Large intestine (tissue), 3 donors: ENCODE results near the gene TBC1D5. TPM values are rescaled to one million over a fixed set of nuclear protein-coding genes. Genes with fewer than 3 reads are reported as not detected.
A peak's percentile ranks its signal among the peaks of the same experiment; 100 is the strongest.
"Not testable (repeated sequence)": the region's sequence is repeated elsewhere in the genome, so short reads cannot be mapped to it uniquely, and the experiment has no call there.

Experiments
- DNase-seq, 2 donors: peaks; one replicate each; pipeline versions ENCODE4 v3.0.0 to v3.0.0-alpha.2; 2013
- H3K27ac ChIP-seq: one replicate; pipeline ENCODE4 v1.5.1; 2013; ENCODE audit warnings: low read length
- H3K27me3 ChIP-seq: 2 replicates; pipeline ENCODE4 v1.6.1; 2013; ENCODE audit warnings: low read length; ENCODE audit not compliant: control insufficient read depth, insufficient read depth
- H3K36me3 ChIP-seq: 2 replicates; pipeline ENCODE4 v1.6.1; 2013; ENCODE audit warnings: low read length; ENCODE audit not compliant: control insufficient read depth, insufficient read depth
- H3K4me1 ChIP-seq: one replicate; pipeline ENCODE4 v1.6.1; 2013; ENCODE audit warnings: low read length; ENCODE audit not compliant: control insufficient read depth, insufficient read depth
- H3K4me3 ChIP-seq: one replicate; pipeline ENCODE4 v1.5.1; 2013; ENCODE audit warnings: low read length
- H3K9me3 ChIP-seq: one replicate; pipeline ENCODE4 v1.6.1; 2013; ENCODE audit warnings: mild to moderate bottlenecking, low read depth, low read length, moderate library complexity; ENCODE audit not compliant: control insufficient read depth
- WGBS: methylation state at CpG from one replicate; pipeline ENCODE4 v1.1.5; 2013; ENCODE audit warnings: low lambda C conversion rate; ENCODE audit not compliant: insufficient coverage; 5-methylcytosine and 5-hydroxymethylcytosine counted together
- polyA plus RNA-seq: library from polyadenylated mRNA; unstranded; fragments of 120-200 nt; gene quantifications from one replicate; pipeline ENCODE4 v1.2.1, GENCODE V29; 2013

Gene TBC1D5
- polyA plus RNA-seq, 1 donor: 35.7 TPM

DNA sequence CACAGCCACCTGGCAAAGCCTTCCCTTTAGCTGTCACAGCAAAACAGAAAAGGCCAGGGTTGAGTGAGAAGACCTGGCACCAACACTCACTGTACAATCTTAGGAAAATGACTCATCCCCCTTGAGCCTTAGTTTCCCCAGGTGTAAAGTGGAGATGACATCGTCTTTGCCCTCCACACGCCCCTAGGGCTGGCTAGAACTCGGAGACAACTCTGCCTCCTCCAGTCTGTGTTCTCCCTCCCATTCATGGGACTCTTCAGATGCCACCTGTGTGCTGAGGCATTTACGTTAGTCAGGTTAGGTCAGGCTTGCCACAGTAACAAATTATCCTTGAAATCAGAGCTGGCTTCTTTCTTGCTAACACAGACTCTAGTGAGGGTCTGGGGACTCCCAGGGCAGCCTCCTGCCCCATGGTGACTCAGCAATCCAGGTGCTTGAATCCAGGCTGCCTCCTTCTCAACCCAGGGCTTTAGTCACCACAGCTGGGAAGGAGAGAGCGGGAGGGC lies 605.1 kb downstream of the TBC1D5 start:
- Histone ChIP-seq H3K27ac (no peak overlapping the region), H3K4me3 (no peak overlapping the region), H3K9me3 (no peaks in the 10 kb centered on the region), H3K36me3 (no peaks in the 10 kb centered on the region), H3K4me1 (no peaks in the 10 kb centered on the region), H3K27me3 (no peaks in the 10 kb centered on the region)
- no CpG with 5 or more reads among the region's 5 CpGs for WGBS
- no peak for DNase-seq

DNA sequence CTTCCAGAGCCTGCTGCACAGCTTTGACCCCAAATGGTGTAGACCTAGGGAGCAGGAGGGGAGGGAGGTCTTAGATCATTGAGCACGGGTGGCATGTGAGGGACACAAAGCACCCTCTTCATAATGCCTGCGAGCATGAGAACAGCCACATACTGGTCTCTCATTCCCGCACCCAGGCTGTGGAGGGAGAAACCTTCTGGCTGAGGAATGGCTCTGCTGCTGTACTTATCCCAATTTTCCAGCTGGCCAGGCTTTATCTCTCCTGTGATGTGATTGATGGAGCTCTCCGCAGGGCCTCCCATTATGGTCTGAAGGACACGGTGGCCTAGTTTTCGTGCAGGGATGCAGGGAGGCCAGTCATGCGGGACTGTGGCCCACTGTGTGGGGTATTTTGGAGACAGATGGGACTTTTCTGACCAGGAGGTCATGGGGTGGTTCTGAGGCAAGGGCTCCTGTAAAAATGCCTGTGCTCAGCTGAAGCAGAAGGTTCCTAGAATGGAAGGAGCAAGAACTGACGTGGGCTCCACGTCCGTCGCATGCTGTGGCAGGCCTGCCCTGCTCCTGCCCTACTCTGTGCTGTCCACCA lies 606.2 kb downstream of the TBC1D5 start:
- Histone ChIP-seq H3K27ac (no peak overlapping the region), H3K27me3 (no peaks in the 10 kb centered on the region), H3K4me3 (no peak overlapping the region), H3K36me3 (no peaks in the 10 kb centered on the region), H3K9me3 (no peaks in the 10 kb centered on the region), H3K4me1 (no peaks in the 10 kb centered on the region)
- WGBS: no CpG with 5 or more reads among the region's 11 CpGs
- no peak for DNase-seq

DNA sequence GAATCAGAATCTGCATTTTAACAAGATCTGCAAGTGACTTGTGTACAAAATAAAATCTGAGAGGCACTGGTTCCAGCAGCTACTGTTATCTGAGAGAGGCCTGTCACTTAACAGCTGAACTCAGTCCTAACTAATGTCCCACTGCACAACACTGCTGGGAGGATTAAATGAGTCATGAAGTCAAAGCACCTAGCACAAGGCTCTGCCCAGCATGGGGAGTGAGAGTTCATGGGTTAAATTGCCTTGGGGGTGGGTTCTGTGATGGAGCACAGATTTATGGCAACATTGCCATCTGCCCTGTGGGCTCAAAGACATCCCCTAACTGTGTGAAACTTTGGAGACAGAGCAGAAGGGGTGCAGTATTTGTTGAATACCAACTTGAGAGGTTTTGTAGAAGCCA lies 606.7 kb downstream of the TBC1D5 start:
- no peaks in the 10 kb centered on the region for H3K27me3 ChIP-seq
- no peak overlapping the region for H3K4me3 ChIP-seq

DNA sequence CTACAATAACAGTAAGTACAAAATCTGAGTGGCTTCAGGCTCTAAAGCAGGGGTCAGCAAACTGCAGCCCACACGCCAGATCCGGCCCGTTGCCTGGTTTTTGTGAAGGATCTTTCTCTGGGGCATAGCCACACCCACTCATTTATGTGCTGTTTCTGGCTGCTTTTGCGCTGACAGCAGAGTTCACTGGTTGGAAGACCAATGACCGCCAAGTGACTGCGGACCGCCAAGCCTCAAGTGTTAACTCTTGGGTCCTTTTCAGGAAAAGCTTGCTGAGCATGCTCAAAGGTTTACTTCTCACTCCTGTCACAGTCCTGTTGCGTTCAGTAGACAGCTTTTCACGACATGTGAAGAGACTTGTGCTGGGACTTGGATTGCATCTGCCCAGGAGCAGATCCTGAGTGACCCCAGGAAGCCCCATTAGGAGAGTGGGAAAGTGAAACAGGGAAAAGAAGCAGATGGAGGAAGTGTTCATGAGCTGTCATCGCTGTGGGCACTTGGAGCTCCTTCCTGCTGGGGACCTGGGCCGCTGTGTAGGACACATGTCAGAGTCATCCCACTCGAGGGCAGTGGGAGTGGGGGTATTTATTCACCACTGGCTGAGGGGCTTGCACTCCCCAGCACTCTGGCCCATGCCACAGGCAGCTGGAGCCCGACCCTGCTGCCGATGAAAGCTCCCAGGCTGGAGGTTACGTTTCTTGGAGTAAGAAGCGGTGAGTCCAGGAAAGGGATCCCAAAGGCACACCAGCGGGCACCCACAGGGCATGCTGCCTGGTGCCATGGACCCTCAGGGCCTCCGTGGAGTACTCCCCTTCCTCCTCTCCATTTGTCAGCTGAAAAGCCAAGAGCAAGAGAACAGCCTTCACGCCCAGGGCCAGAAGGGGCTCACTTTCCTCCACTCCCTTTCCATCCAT lies 608.5 kb downstream of the TBC1D5 start:
- Histone ChIP-seq H3K9me3 (no peaks in the 10 kb centered on the region), H3K4me1 (no peaks in the 10 kb centered on the region), H3K27me3 (no peaks in the 10 kb centered on the region), H3K4me3 (no peak overlapping the region), H3K27ac (no peak overlapping the region), H3K36me3 (no peaks in the 10 kb centered on the region)
- no CpG with 5 or more reads among the region's 19 CpGs for WGBS
- DNase-seq: peak in 1 of 2 donors; percentile 13

More for the DNA sequence above, 606.7 kb downstream of the TBC1D5 start:
- H3K4me1 ChIP-seq: no peaks in the 10 kb centered on the region
- H3K36me3 ChIP-seq: no peaks in the 10 kb centered on the region
- H3K9me3 ChIP-seq: no peaks in the 10 kb centered on the region
- no peak for DNase-seq
- H3K27ac ChIP-seq: no peak overlapping the region

DNA sequence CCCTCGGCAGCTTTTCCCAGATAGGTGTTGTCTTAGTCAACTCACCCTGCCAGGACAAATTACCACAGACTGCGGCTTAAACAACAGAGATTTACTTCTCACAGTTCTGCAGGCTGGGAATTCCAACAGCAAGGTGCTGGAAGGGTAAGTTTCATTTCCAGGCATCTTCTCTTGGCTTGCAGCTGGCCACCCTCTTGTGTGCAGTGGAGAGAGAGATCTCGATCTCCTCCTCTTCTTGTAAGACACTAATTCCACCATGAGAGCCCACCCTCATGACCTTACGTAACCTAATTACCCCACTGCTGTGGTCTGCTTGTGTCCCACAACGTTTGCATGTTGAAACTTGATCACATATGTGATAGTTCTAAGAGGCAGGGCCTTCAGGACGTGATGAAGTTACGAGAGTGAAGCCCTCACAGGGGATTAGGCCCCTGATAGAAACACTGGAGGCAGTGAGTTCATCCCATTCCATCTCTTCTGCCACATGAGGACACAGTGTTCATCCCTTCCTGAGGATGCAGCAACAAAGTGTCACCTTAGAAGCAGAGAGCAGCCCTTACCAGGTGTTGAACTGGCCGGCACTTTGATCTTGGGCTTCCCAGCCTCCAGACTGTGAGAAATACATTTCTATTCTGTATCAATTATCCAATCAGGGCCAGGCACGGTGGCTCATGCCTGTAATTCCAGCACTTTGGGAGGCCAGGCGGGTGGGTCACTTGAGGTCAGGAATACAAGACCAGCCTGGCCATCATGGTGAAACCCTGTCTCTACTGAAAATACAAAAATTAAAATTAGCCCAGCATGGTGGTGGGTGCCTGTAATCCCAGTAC lies 609.9 kb downstream of the TBC1D5 start:
- H3K27me3 ChIP-seq: no peaks in the 10 kb centered on the region
- no peak overlapping the region for H3K4me3 ChIP-seq
- no peaks in the 10 kb centered on the region for H3K9me3 ChIP-seq
- no peaks in the 10 kb centered on the region for H3K4me1 ChIP-seq
- no peaks in the 10 kb centered on the region for H3K36me3 ChIP-seq
- no peak for DNase-seq
- WGBS: no CpG with 5 or more reads among the region's 10 CpGs
- H3K27ac ChIP-seq: no peak overlapping the region

DNA sequence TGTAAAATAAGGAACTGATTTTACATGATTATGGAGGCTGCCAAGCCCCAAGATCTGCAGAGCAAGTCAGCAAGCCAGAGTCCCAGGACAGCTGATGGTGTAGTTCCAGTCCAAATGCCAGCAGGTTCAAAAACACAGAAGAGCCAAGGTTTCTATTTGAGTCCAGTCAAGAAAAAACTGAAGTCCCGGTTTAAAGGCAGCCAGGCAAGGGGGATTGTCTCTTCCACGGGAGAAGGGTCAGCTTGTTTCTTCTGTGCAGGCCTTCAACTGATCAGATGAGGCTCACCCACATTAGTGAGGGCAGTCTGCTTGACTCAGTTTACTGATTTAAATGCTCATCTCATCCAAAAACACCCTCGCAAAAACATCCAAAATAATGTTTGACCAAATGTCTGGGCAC lies 611.5 kb downstream of the TBC1D5 start:
- Histone ChIP-seq H3K4me1 (no peaks in the 10 kb centered on the region), H3K4me3 (no peak overlapping the region), H3K36me3 (no peaks in the 10 kb centered on the region), H3K9me3 (no peaks in the 10 kb centered on the region), H3K27ac (no peak overlapping the region), H3K27me3 (no peaks in the 10 kb centered on the region)
- no peak for DNase-seq
- no CpG with 5 or more reads among the region's 3 CpGs for WGBS

DNA sequence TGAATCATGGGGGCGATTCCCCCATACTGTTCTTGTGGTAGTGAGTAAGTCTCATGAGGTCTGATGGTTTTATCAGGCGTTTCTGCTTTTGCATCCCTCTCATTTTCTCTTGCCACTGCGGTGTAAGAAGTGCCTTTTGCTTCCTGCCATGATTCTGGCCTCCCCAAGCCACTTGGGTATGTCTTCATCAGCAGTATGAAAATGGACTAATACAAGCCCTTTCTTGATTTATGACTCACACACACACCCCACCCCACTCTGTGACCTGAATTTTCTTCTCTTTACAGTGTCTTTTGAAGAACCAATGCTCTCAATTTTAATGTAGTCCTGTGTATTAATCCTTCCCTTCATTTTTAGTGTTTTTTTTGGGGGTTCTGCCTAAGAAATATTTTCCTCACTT lies 612.9 kb downstream of the TBC1D5 start:
- Histone ChIP-seq H3K4me3 (no peak overlapping the region), H3K27ac (no peak overlapping the region), H3K4me1 (no peaks in the 10 kb centered on the region), H3K27me3 (no peaks in the 10 kb centered on the region), H3K9me3 (no peaks in the 10 kb centered on the region), H3K36me3 (no peaks in the 10 kb centered on the region)
- 100% methylated on average over 1 of the region's 3 CpGs for WGBS
- DNase-seq: no peak

DNA sequence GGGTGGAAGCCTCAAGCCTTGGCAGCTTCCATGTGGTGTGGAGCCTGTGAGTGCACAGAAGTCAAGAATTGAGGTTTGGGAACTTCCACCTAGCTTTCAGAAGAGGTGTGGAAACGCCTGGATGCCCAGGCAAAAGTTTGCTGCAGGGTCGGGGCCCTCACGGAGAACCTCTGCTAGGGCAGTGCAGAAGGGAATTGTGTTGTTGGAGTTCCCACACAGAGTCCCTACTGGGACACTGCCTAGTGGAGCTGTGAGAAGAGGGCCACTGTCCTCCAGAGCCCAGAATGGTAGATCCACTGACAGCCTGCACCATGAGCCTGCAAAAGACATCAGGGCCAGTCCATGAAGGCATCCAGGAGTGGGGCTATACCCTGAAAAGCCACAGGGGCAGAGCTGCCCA lies 613.8 kb downstream of the TBC1D5 start:
- H3K4me1 ChIP-seq, DNase-seq, H3K4me3 ChIP-seq, H3K27ac ChIP-seq, H3K36me3 ChIP-seq, H3K27me3 ChIP-seq, H3K9me3 ChIP-seq: not testable (repeated sequence)
- WGBS: no CpG with 5 or more reads among the region's 3 CpGs

DNA sequence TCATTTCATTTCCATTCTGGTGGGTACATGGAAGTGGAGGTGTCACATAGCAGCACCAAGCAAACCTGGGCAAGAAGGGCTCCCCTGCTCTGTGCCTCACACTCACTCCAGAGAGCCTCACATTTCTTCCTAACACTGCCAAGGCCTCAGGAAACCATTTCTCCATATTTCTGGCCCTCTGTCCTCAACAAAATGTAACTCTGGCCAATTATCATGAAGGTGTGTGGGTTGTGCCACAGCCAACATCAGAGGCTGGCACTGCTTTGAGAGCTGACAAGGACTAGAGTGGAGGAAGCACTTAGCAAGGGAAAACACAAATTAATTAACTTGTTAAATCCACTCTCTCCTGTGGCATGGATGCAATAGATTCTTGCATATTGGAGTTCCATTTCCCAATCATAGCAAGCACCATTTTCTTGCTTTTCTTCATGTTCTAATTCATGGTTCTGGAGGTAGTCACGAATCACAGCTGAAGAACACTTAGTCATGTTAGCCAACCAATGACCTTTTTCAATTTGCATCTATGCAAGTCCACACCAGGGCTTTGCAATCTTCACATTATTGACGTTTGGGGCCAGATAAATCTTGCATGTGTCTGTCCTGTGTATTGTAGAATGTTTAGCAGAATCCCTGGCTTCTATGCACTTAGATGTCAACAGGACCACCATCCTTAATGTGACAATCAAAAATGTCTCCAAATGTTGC lies 616.5 kb downstream of the TBC1D5 start:
- Histone ChIP-seq H3K27me3 (peaks cover 4% of the 10 kb centered on the region), H3K9me3 (no peaks in the 10 kb centered on the region), H3K27ac (no peak overlapping the region), H3K4me1 (no peaks in the 10 kb centered on the region), H3K36me3 (no peaks in the 10 kb centered on the region), H3K4me3 (no peak overlapping the region)
- DNase-seq: no peak
- whole genome bisulfite sequencing: 60% methylated on average over 1 of the region's 2 CpGs

DNA sequence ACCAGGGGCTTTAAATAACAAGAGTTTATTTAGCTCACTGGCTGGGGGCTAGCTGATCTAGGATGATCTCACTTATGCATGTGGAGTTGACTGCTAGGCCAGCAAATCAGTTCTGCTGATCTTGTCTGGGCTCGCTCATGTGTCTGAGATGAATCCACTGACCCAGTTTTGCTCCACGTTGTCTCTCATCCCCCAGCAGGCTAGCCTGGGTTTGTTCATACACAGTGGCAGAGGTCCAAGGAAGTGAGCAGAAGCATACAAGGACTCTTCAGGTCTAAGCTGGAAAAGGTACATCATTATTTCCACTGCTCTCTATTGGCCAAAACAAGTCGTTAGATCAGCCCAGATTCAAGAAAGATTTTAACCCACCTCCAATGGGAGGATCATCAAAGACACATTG lies 619.7 kb downstream of the TBC1D5 start:
- H3K27ac ChIP-seq: no peak overlapping the region
- no peaks in the 10 kb centered on the region for H3K36me3 ChIP-seq
- no CpG with 5 or more reads among the region's 3 CpGs for WGBS
- no peak overlapping the region for H3K4me3 ChIP-seq
- DNase-seq: no peak
- peaks cover 4% of the 10 kb centered on the region for H3K27me3 ChIP-seq
- H3K4me1 ChIP-seq: no peaks in the 10 kb centered on the region
- no peaks in the 10 kb centered on the region for H3K9me3 ChIP-seq
